ENCODE data around the gene ZFP36L2.
A peak's percentile ranks its signal among the peaks of the same experiment; 100 is the strongest.

- TF ChIP-seq CTCF (IDR thresholded peaks at IDR 0.05) (no peak), POLR2A (IDR thresholded peaks at IDR 0.05) (no peak), POLR2AphosphoS5 (IDR thresholded peaks at IDR 0.05) (peak in 1 of 3 donors; percentile 22)
Observed at GRCh38 chr2:43251171-43251731, 24.8 kb upstream of the ZFP36L2 start.
